ENCODE data around the gene CEACAM20. TPM values are rescaled to one million over a fixed set of nuclear protein-coding genes. Genes with fewer than 3 reads are reported as not detected.

Gene CEACAM20
- total RNA-seq, 1 experiment from 2014 or later, result not detected

GRCh38 chr19:44575116-44575700 is 45.7 kb upstream of the CEACAM20 start (continued):
- no peak for TF ChIP-seq ATF2 (CRISPR knock-in tag; IDR thresholded peaks at IDR 0.05; ENCODE audit: borderline replicate concordance, low read depth)
- no peak for TF ChIP-seq JAZF1 (CRISPR knock-in tag; IDR thresholded peaks at IDR 0.05)
- no peak for TF ChIP-seq EMX1 (CRISPR knock-in tag; IDR thresholded peaks at IDR 0.05)

- DNase-seq (ENCODE audit: low spot score), result no peak
- Mint-ChIP-seq H3K4me3 (no peak overlapping the region), H3K9me3 (no peaks in the 10 kb centered on the region), H3K36me3 (no peaks in the 10 kb centered on the region), H3K27me3 (ENCODE audit: low read depth) (no peaks in the 10 kb centered on the region; the same call in 1 of the 2 replicates), H3K4me1 (peaks cover 19% of the 10 kb centered on the region), H3K27ac (0 out of 2 replicates have a peak overlapping the region, but pooled peaks have one; percentile 7)
- ATAC-seq, result no peak
- CTCF ChIA-PET, result interaction anchor here (0.6 to 1.8 kb wide), 8 partner anchors 9 to 270 kb away, joined by 3 to 20 read pairs (median 4); no protein-coding TSS in a partner anchor
- POLR2A ChIA-PET, result no interaction called here
- TF ChIP-seq SMAD4 (CRISPR knock-in tag; IDR thresholded peaks at IDR 0.05), result no peak
- no peak for TF ChIP-seq USF2 (CRISPR knock-in tag; IDR thresholded peaks at IDR 0.05)
- TF ChIP-seq ZNF232 (CRISPR knock-in tag; IDR thresholded peaks at IDR 0.05), result no peak
- TF ChIP-seq MLX (CRISPR knock-in tag; IDR thresholded peaks at IDR 0.05), result no peak
- no peak for TF ChIP-seq RORB (CRISPR knock-in tag; IDR thresholded peaks at IDR 0.05)
- no peak for TF ChIP-seq CDX4 (CRISPR knock-in tag; IDR thresholded peaks at IDR 0.05; ENCODE audit: borderline replicate concordance)
- TF ChIP-seq NFYB (CRISPR knock-in tag; conservative IDR thresholded peaks at IDR 0.05; ENCODE audit: low read depth), result no peak
- no peak for TF ChIP-seq IRF1 (CRISPR knock-in tag; IDR thresholded peaks at IDR 0.05)
- TF ChIP-seq USF1 (CRISPR knock-in tag; IDR thresholded peaks at IDR 0.05), result no peak
- TF ChIP-seq E2F5 (CRISPR knock-in tag; IDR thresholded peaks at IDR 0.05), result no peak
- no peak for TF ChIP-seq FOXK1 (CRISPR knock-in tag; IDR thresholded peaks at IDR 0.05)
- no peak for TF ChIP-seq SP1 (CRISPR knock-in tag; conservative IDR thresholded peaks at IDR 0.05)
- no peak for TF ChIP-seq KAT7 (CRISPR knock-in tag; IDR thresholded peaks at IDR 0.05; ENCODE audit: borderline replicate concordance)
- TF ChIP-seq JUN (CRISPR knock-in tag; IDR thresholded peaks at IDR 0.05), result no peak
- no peak for TF ChIP-seq FOXJ3 (CRISPR knock-in tag; IDR thresholded peaks at IDR 0.05; ENCODE audit: borderline replicate concordance)
- no peak for TF ChIP-seq NR3C1 (CRISPR knock-in tag; conservative IDR thresholded peaks at IDR 0.05; ENCODE audit: low read depth)
- no peak for TF ChIP-seq E2F1 (CRISPR knock-in tag; IDR thresholded peaks at IDR 0.05)
Observed at GRCh38 chr19:44574186-44574950, 44.9 kb upstream of the CEACAM20 start.
